NCI-H1436 (cell line): ENCODE results near the gene RABGAP1L.

Experiments used
- DNase-seq: peaks from one replicate; lab custom pipeline; 2025; lab: John Stamatoyannopoulos, UW

The RABGAP1L gene

DNA sequence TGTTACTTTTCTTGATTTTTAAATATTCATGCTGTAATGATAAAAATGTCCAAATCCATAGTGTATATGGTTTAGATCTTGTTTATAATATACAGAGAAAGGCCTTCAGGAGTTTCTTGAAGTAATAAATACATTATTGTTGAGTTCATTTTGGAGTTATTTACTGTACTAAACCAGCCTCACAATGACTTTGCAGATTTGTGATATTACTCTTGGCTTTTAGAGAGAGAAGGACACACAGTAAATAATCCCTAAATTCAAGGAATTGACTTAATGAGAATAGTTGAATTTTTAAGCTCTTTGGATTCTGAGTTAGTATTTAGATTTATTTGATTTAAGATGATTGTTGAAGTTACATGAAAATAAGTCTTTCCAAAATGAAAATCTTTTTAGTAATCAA is 38.9 kb downstream of the RABGAP1L start:
- DNase-seq, result no peak

DNA sequence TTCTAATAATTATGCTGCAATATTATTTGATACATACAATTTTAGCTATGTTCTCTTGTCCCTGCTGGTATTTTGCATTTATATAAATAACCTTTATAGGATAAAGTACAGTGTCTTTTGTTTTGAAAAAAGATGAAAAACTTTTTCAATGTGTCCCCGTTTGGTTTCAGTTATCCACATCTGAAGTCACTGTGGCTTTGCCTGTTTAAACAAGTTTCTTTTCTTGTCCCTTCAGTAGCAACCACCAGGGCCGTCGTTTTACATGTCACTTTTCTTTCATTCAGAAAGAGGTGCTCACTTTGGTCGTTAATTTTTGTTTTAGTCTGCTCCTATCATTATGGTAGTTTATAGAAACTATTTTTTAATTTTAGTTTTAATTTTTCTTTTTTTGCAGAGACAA is 41.4 kb downstream of the RABGAP1L start:
- no peak for DNase-seq

DNA sequence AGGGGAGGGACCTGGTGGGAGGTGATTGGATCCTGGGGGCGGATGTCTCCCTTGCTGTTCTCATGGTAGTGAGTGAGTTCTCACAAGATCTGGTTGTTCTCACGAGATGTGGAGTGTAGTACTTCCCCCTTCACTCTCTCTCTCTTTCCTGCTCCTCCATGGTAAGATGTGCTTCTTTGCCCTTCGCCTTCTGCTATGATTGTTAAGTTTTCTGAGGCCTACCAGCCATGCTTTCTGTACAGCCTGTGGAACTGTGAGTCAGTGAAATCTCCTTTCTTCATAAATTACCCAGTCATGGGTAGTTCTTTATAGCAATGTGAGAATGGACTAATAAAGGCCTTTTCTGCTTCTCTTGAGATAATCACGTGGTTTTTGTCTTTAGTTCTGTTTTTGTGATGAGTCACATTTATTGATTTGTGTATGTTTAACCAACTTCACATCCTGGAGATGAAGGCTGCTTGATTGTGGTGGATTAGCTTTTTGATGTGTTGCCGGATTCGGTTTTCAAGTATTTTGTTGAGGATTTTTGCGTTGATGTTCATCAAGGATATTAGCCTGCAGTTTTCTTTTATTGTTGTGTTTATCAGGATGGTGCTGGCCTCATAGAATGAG is 45.5 kb downstream of the RABGAP1L start:
- DNase-seq, result no peak

DNA sequence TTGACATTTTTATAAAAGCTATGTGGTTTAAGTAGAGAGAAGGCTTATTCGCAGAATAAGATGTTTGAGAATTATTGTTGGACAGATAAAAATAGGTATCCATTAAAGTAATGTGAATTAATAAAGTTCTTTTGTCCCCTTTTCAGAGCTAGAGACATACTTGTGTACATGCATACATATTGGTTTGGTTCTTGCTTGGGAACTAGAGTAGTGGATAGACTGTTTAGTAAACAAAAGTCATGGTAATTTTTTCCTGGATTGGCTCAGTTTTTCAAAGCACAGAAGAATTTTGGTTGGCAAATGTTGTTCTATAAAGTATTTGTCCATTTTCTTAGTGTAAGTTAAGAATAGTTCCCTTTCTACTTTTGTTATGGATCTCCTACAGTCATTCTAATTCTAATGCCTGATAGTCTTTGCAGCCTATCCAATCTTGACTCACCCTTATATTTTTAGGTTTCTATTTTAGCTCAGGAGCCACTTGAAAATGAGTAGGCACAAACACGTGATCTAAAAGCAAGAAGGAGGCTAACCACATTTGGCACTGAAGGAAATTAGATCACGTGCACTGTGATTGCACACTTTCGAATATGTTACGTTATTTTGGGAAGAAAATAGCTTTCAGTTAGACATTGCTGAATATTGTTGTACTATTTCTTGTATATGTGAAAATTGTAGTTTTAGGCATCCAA is 47.0 kb downstream of the RABGAP1L start:
- no peak for DNase-seq

DNA sequence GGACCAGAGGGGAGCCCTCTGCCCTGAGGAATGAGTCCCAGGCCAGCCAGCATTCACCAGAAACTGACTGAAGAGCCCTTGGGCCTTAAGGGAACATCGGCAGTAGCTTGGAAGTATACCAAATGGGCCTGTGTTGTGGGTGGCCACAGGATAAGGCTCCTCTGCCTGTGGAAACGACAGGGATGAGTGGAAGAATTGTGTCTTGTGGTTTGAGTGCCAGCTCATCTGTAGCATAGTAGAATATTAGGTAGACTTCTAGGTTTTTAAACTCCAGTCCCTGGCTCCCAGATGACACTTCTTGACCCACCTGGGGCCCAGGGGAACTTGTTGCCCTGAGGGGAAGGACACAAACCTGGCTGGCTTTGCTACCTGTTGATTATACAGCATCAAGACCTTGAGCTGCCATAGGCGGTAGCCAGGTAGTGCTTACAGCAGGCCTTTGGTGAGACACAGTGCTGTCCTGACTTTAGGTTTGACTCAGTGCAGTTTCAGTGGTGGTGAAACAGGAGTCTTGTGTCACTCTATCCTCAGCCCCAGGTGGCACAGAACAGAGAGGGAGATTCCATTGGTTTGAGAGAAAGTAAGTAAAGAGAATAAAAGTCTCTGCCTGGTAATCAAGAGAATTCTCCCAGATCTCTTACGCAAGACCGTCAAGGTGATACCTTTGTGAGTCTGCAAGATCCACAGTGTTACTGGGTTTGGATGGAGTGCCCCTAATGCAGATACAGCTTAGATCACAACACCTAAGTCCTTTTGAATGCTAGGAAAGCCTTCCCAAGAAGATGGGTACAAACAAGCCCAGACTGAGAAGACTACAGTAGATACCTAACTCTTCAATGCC is 50.2 kb downstream of the RABGAP1L start:
- DNase-seq, result no peak

GRCh38 chr1:174211486-174211885 is 52.2 kb downstream of the RABGAP1L start:
- DNase-seq, result no peak

DNA sequence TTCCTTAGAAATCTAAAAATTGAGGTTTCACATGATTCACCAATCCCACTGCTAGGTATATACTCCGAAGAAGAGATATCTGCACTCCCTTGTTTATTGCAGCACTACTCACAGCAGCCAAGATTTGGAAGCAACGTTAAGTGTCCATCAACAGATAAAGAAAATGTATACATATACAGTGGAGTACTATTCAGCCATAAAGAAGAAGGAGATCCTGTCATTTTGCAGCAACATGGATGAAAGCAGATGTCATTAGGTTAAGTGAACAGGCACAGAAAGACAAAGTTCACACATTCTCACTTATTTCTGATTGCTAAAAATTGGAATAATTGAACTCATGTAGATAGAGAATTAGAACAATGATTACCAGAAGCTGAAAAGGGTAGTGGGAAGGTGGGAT is 56.4 kb downstream of the RABGAP1L start:
- DNase-seq, result no peak

DNA sequence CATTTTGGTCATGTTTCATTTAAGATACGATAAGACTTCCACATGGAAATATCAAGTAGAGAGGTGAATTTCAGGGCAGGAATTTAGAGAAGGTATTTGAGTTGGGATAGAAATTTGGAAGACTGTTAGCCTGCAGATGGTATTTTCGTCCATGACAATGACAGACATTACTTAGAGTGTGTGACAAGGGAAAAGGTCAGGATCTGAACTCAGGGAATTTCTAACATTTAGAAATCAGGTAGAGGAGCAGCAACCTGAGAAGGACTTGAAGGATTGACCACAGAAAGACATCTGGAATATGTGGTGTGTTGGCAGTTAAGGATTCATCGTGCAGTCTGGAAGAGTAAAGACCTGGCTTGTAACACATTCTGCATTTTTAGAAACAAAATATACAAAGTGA is 57.9 kb downstream of the RABGAP1L start:
- no peak for DNase-seq

DNA sequence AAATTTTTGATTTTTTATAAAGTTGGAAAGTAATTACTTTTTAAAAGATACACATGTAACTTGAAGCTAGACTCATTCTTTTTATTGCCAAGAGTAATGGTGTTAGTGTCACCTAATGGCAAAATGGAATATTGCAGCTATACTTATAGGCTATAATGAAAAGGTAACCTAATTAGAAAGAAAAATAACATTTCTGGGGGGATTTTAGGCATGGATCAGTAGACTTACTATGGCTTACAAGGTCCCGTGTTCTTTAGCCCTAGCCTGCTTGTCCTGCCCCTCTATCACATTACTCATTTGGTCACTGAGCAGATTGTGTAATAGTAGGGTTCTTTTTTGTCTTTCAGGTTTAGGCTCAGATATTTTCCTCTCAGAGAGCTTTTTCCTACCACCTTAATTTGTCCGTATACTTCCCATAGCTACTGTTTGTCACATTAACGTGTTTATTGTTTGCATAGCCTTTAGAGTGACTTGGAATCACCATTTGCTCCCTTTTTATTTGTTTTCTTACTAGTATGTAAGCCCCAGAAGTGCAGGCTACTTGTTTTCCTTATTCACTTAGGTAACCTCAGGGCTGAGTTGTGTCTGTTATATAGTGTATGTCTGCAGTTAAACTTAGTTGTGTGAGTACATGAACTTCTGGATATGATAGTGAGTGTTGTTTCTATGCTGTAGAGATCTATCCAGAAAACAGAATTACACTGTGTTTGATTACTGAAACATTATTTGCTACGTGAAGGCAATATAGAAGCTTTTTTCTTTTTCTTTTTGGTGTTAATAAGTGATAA is 58.7 kb downstream of the RABGAP1L start:
- peak; percentile 17 for DNase-seq

DNA sequence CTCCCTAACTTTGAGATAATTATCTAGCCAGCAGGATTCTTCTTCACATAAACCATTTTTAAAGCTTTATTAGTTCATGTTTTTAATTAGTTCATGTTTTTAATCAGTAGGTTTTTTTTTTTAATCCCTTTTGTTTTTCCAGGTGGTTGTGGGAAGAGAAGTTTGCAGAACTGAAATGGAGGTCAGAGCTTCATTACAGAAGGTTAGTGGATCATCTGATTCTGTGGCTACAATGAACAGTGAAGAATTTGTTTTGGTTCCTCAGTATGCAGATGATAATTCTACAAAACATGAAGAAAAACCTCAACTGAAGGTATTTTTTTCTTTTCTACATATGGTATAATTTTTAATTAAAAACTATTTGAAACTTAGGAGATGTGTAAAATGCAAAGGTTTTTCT is 59.7 kb downstream of the RABGAP1L start:
- no peak for DNase-seq

DNA sequence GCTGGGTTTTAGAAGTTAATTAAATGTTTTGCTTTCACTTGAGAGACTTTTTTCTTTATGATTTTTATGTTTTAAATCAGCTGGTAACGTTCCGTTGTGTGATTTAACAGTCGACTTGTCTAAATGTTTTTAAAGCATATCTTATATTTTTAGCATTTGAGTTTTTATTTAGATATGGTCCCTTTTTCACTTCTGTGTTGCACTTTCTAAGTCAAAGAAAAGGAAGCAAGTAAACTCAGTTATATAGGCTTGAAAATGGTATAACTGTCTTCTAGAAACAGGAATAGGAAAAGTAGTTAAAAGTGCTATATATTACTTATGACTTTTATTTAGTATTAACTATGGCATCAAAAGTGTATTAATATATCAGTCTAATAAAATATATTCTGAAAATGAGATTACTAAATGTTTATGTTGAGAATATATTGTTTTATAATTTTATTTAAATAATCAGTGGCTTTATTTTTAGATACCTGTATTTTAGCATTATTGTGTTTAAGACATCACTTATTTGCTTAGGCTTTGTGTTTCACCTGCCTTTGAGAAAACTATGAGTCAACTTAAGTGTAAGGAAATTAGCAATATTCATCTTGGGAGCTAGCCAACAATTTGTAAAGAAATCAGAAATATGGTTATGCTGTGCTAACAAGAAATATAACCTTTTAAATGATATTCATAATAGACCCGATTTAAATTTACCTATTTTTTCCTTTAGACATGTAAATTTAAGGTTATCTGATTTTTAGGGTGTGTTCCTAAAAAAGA is 60.5 kb downstream of the RABGAP1L start:
- no peak for DNase-seq

GRCh38 chr1:174221681-174222080 is 62.4 kb downstream of the RABGAP1L start:
- DNase-seq, result no peak

GRCh38 chr1:174222166-174222949 is 63.0 kb downstream of the RABGAP1L start:
- DNase-seq, result no peak

GRCh38 chr1:174224641-174225040 is 65.3 kb downstream of the RABGAP1L start:
- DNase-seq, result no peak

GRCh38 chr1:174225499-174226204 is 66.3 kb downstream of the RABGAP1L start:
- DNase-seq, result no peak

DNA sequence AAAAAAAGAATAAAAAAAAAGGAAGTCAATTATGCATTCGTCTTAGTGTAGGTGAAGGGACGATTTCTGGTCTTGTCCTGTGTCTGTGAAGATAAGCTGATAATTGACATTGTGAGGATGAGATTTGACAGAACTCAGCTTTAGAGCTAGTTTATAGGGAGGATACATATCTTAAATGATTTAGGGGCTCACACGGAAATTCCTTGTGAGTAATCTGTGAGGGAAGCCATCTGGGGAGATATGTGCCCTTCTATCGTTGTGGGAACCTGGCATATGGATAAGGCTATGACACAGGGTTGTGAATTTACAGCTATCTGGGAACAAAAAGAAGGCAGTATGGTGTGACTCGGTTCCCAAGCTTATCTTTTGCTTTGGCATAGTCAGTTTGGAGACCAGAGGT is 71.1 kb downstream of the RABGAP1L start:
- DNase-seq, result no peak

DNA sequence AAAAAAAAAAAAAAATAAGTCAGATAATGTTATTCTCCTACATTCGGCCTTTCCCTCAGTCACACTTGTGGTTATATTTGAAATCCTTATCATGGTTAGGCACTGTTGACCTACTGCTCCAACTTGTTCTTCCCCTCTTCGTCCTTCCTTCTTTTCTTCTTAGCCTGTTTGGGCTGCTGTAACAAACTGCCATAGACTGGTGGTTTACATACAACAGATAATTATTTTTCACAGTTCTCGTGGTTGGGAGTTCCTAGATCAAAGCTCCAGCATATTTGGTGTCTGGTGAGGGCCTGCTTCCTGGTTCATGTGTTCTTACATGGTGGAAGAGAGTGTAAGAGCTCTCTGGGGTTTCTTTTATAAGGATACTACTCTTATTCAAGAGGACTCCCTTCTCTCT is 73.4 kb downstream of the RABGAP1L start:
- no peak for DNase-seq

GRCh38 chr1:174238845-174239501 is 79.7 kb downstream of the RABGAP1L start:
- peak; percentile 19 for DNase-seq

DNA sequence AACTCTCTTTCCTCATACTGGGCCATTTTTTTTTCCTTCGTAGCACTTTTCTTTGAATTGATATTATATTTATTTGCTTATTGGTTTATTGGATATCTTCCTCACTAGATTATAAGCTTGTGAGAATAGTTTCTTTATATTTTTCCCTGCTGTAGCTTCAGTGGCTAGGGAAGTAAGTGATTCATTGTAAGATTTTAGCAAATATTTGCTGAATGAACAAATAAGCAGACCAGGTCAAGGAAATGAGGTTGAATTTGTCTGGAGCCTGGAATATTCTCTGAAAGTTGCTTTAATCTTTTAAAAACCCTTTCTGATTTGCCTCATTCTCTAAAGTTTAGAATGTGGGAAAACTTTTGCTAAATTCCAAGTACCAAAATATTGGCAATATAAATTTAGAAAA is 80.2 kb downstream of the RABGAP1L start:
- no peak for DNase-seq

- DNase-seq, result no peak
Observed at GRCh38 chr1:174242856-174243255, 83.5 kb downstream of the RABGAP1L start.
